ENCODE data around the gene SEPHS2.
A peak's percentile ranks its signal among the peaks of the same experiment; 100 is the strongest.

The SEPHS2 gene

DNA sequence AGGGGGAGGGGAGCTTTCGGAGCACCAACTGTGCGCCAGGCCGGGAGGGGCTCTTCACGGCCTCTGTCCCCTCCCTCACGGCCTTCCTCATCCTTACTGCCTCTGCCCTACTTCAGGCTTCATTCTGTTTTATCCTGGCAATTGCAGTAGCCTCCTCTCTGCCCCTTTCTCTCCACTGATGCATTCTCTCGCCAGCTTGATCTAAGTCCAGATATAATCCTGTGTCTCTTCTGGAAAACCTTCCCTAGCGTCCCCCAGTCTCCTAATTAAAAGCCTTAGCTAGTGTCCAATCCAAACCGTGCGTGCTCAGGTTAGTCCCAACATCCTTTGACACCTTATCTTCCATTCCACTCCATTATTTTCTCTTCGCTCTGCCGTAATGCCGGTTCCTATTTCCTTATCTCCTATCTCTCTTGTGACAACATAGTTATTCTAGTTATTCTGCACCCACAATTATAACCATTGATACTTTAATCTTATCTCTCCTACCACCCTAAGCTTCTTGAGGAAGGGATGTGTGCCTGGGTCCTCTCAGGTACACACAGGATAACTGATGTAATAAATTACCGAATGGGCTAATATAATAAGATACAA lies 49.6 kb downstream of the SEPHS2 start:
- peak overlapping the region; percentile 70 to 92 for H3K27ac ChIP-seq
- DNase-seq (ENCODE audit: low spot score), result no peak
- H3K4me3 ChIP-seq, result peak overlapping the region; percentile 93
- TF ChIP-seq, protein P1, sequence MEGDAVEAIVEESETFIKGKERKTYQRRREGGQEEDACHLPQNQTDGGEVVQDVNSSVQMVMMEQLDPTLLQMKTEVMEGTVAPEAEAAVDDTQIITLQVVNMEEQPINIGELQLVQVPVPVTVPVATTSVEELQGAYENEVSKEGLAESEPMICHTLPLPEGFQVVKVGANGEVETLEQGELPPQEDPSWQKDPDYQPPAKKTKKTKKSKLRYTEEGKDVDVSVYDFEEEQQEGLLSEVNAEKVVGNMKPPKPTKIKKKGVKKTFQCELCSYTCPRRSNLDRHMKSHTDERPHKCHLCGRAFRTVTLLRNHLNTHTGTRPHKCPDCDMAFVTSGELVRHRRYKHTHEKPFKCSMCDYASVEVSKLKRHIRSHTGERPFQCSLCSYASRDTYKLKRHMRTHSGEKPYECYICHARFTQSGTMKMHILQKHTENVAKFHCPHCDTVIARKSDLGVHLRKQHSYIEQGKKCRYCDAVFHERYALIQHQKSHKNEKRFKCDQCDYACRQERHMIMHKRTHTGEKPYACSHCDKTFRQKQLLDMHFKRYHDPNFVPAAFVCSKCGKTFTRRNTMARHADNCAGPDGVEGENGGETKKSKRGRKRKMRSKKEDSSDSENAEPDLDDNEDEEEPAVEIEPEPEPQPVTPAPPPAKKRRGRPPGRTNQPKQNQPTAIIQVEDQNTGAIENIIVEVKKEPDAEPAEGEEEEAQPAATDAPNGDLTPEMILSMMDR (IDR thresholded peaks at IDR 0.05), result no peak

DNA sequence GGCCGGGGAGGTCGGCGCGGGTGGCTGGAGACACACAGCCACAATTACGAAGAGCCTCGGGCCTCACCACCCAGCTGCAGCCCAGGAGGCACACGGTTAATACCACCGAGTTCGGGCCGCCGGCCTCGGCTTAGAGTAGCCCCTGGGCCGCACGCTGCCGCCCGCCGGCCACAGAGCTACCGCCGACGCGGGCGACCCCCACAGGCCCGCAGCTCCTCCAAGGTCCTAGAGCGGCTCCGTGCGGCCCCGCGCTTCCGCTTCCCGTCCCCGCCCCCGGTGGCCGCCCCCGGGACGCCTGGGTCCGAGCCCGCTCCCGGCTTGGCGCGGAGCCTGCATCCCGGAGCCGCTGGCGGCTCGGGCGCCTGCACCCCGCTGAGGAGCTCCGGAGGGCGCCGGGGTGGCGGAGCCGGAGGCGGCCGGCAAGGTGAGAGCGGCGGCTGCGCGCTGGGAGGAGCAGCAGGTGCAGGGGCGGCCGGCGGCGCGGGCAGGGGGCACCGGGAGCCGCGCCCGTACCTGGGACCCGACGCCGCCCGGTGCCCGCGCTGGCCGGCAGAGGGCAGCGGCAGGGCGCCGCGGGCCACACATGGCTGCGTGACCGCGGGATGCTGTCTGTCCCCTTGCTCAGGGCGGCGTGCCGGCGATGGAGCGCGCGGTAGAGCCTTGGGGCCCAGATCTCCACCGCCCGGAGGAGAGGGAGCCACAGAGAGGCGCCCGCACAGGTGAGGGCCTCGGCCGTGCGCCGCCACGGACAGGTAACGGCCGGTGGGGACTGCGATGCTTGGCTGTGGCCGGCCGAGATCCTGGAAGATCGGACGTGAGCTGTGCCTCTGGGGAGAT lies 50.3 kb downstream of the SEPHS2 start, which contains the start of gene ZNF48:
Gene ZNF48 (plus strand): TSS at position 266 of the 837 bp plus-strand sequence. CDS start 375 bp downstream, at position 641.
- peak within 1 kb of the TSS; percentile 93 for H3K4me3 ChIP-seq
- H3K27ac ChIP-seq, result peak within 1 kb of the TSS; percentile 70 to 92
- TF ChIP-seq, protein P1 (IDR thresholded peaks at IDR 0.05), result no peak
- DNase-seq (ENCODE audit: low spot score), result peak; percentile 89

DNA sequence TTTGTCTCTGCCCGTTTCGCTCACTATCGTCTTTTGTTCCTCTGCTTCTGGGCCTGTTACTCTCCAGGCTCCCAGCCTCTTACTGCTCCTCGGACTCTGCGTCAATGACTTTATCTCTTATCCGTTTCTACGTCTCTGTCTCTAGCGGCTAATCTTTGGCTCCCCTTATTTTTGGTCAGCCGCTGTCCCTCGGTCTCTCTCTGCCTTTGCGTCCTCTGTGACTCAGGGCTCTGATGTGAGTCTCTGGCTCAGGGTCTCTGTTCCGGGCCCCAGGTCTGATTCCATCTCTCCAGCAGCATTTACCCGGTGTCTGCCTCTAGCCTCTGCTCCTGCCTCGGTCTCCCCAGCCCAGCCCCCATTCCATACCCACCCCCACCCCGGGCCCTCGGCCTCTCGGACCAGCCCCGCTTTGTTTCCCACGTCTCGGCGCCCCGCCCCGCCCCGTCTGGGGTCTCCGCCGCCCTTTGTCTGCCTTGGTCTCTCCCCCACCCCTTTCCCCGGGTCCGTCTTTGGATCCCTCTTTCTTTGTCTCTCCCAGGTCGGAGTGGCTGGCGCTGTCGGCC lies 51.0 kb downstream of the SEPHS2 start:
- peak overlapping the region; percentile 93 for H3K4me3 ChIP-seq
- peak overlapping the region; percentile 70 to 92 for H3K27ac ChIP-seq
- TF ChIP-seq, protein P1 (IDR thresholded peaks at IDR 0.05), result no peak
- DNase-seq (ENCODE audit: low spot score), result no peak

All from coronary artery (tissue), 2 donors.